Measurements from ENCODE around the gene SLC16A7.
"Not testable (repeated sequence)": the region's sequence is repeated elsewhere in the genome, so short reads cannot be mapped to it uniquely, and the experiment has no call there.

The SLC16A7 gene

GRCh38 chr12:59742841-59743240 lies 147.0 kb downstream of the SLC16A7 start:
- DNase-seq, result no peak

GRCh38 chr12:59744564-59744963 lies 148.7 kb downstream of the SLC16A7 start:
- no peak for DNase-seq

- not testable (repeated sequence) for DNase-seq
Measured at GRCh38 chr12:59751091-59751490, 155.3 kb downstream of the SLC16A7 start.

- no peak for DNase-seq
Measured at GRCh38 chr12:59761542-59761941, 165.7 kb downstream of the SLC16A7 start.

GRCh38 chr12:59763835-59764234 lies 168.0 kb downstream of the SLC16A7 start:
- DNase-seq, result no peak

- DNase-seq, result no peak
Measured at GRCh38 chr12:59768031-59768430, 172.2 kb downstream of the SLC16A7 start.

- peak in 1 of 2 experiments; percentile 7 for DNase-seq
Measured at GRCh38 chr12:59780605-59781135, 184.8 kb downstream of the SLC16A7 start.

GRCh38 chr12:59787610-59788009 lies 191.8 kb downstream of the SLC16A7 start:
- no peak for DNase-seq

- DNase-seq, result no peak
Measured at GRCh38 chr12:59792647-59793046, 196.8 kb downstream of the SLC16A7 start.

GRCh38 chr12:59803735-59804134 lies 207.9 kb downstream of the SLC16A7 start:
- no peak for DNase-seq

GRCh38 chr12:59808317-59808910 lies 212.6 kb downstream of the SLC16A7 start:
- DNase-seq, result peak in 1 of 2 experiments; percentile 37

GRCh38 chr12:59811991-59812390 lies 216.2 kb downstream of the SLC16A7 start:
- no peak for DNase-seq

- DNase-seq, result no peak
Measured at GRCh38 chr12:59812716-59813115, 216.9 kb downstream of the SLC16A7 start.

GRCh38 chr12:59820594-59821011 lies 224.8 kb downstream of the SLC16A7 start:
- DNase-seq, result no peak

GRCh38 chr12:59823567-59823966 lies 227.7 kb downstream of the SLC16A7 start:
- no peak for DNase-seq

GRCh38 chr12:59827767-59828166 lies 231.9 kb downstream of the SLC16A7 start:
- DNase-seq, result no peak

- no peak for DNase-seq
Measured at GRCh38 chr12:59828521-59828920, 232.7 kb downstream of the SLC16A7 start.

- DNase-seq, result no peak
Measured at GRCh38 chr12:59833408-59833807, 237.6 kb downstream of the SLC16A7 start.

GRCh38 chr12:59834659-59835474 lies 239.0 kb downstream of the SLC16A7 start:
- DNase-seq, result peak in 1 of 2 experiments; percentile 29
